Liver (tissue), 3 donors: ENCODE measurements around the gene PAPPA2.

Experiments
- GABPA ChIP-seq, 2 donors: IDR thresholded peaks in 1 of 2; conservative IDR thresholded peaks in 1 of 2; 2 replicates each; pipeline ENCODE4 v1.6.1; 2016; ENCODE audit warnings: antibody characterized with exemption in 2 of 2, mild to moderate bottlenecking in 1 of 2, moderate library complexity in 1 of 2
- JUND ChIP-seq, 2 donors: IDR thresholded peaks; 2 replicates each; pipeline ENCODE4 v1.6.1; 2016; ENCODE audit warnings: antibody characterized with exemption in 2 of 2
- TAF1 ChIP-seq: conservative IDR thresholded peaks from 2 replicates; pipeline ENCODE4 v1.6.1; 2016; ENCODE audit warnings: antibody characterized with exemption, mild to moderate bottlenecking
- TF ChIP-seq, protein P1 (sequence below): fragments of 150-350 bp; IDR thresholded peaks from 2 replicates; pipeline ENCODE4 v1.5.1; 2017; ENCODE audit warnings: improper control_type of control experiment, low read depth, low read length; ENCODE audit not compliant: missing input control
- TF ChIP-seq, protein P2 (sequence below): IDR thresholded peaks from 2 replicates; pipeline ENCODE4 v1.6.1; 2016; ENCODE audit warnings: antibody characterized with exemption, mild to moderate bottlenecking
- TF ChIP-seq, protein P3 (sequence below): IDR thresholded peaks from 2 replicates; pipeline ENCODE4 v1.6.1; 2016; ENCODE audit warnings: antibody characterized with exemption
- donor health status: healthy.
- donor health status: healthy.

DNA sequence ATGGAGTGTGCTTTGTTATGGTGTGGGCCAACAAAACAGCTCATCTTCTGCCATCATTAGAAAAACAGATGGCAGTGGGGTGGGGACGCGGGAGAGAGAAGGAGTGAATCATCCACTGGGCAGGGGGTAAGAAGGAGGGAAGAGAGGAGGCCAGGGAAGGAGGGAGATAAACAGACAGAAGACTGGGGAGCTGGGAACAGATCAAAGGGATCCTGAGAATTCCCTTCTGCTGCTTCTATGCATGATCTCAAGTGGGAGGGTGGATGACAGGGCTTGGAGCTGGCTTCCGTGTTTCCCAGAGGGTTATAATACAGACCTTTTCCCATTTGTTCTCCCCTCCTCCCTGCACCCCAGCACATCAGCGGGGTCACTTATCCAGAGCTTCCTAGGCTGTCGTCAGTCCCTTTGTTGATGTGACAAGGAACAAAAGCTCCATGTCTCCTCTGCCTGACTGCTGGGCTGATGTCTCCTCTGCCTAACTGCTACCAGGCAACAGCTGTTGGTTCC, 338.6 kb downstream of the PAPPA2 start:
- TF ChIP-seq TAF1 (no peak), JUND (IDR thresholded peaks at IDR 0.05) (no peak), GABPA (IDR thresholded peaks at IDR 0.05 in 1 of 2, conservative IDR thresholded peaks at IDR 0.05 in 1 of 2) (no peak)
- TF ChIP-seq, protein P1, sequence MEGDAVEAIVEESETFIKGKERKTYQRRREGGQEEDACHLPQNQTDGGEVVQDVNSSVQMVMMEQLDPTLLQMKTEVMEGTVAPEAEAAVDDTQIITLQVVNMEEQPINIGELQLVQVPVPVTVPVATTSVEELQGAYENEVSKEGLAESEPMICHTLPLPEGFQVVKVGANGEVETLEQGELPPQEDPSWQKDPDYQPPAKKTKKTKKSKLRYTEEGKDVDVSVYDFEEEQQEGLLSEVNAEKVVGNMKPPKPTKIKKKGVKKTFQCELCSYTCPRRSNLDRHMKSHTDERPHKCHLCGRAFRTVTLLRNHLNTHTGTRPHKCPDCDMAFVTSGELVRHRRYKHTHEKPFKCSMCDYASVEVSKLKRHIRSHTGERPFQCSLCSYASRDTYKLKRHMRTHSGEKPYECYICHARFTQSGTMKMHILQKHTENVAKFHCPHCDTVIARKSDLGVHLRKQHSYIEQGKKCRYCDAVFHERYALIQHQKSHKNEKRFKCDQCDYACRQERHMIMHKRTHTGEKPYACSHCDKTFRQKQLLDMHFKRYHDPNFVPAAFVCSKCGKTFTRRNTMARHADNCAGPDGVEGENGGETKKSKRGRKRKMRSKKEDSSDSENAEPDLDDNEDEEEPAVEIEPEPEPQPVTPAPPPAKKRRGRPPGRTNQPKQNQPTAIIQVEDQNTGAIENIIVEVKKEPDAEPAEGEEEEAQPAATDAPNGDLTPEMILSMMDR: no peak
- TF ChIP-seq, protein P2, sequence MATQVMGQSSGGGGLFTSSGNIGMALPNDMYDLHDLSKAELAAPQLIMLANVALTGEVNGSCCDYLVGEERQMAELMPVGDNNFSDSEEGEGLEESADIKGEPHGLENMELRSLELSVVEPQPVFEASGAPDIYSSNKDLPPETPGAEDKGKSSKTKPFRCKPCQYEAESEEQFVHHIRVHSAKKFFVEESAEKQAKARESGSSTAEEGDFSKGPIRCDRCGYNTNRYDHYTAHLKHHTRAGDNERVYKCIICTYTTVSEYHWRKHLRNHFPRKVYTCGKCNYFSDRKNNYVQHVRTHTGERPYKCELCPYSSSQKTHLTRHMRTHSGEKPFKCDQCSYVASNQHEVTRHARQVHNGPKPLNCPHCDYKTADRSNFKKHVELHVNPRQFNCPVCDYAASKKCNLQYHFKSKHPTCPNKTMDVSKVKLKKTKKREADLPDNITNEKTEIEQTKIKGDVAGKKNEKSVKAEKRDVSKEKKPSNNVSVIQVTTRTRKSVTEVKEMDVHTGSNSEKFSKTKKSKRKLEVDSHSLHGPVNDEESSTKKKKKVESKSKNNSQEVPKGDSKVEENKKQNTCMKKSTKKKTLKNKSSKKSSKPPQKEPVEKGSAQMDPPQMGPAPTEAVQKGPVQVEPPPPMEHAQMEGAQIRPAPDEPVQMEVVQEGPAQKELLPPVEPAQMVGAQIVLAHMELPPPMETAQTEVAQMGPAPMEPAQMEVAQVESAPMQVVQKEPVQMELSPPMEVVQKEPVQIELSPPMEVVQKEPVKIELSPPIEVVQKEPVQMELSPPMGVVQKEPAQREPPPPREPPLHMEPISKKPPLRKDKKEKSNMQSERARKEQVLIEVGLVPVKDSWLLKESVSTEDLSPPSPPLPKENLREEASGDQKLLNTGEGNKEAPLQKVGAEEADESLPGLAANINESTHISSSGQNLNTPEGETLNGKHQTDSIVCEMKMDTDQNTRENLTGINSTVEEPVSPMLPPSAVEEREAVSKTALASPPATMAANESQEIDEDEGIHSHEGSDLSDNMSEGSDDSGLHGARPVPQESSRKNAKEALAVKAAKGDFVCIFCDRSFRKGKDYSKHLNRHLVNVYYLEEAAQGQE: no peak
- TF ChIP-seq, protein P3, sequence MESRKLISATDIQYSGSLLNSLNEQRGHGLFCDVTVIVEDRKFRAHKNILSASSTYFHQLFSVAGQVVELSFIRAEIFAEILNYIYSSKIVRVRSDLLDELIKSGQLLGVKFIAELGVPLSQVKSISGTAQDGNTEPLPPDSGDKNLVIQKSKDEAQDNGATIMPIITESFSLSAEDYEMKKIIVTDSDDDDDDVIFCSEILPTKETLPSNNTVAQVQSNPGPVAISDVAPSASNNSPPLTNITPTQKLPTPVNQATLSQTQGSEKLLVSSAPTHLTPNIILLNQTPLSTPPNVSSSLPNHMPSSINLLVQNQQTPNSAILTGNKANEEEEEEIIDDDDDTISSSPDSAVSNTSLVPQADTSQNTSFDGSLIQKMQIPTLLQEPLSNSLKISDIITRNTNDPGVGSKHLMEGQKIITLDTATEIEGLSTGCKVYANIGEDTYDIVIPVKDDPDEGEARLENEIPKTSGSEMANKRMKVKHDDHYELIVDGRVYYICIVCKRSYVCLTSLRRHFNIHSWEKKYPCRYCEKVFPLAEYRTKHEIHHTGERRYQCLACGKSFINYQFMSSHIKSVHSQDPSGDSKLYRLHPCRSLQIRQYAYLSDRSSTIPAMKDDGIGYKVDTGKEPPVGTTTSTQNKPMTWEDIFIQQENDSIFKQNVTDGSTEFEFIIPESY: no peak
